NCI-H524 (cell line): ENCODE measurements around the gene DTX3.
"Not testable (repeated sequence)": the region's sequence is repeated elsewhere in the genome, so short reads cannot be mapped to it uniquely, and the experiment has no call there.

ENCODE experiments used
- DNase-seq, 2 experiments: peaks; one replicate each; lab custom pipeline; 2025; lab: John Stamatoyannopoulos, UW

Gene DTX3, protein sequence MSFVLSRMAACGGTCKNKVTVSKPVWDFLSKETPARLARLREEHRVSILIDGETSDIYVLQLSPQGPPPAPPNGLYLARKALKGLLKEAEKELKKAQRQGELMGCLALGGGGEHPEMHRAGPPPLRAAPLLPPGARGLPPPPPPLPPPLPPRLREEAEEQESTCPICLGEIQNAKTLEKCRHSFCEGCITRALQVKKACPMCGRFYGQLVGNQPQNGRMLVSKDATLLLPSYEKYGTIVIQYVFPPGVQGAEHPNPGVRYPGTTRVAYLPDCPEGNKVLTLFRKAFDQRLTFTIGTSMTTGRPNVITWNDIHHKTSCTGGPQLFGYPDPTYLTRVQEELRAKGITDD

DNA sequence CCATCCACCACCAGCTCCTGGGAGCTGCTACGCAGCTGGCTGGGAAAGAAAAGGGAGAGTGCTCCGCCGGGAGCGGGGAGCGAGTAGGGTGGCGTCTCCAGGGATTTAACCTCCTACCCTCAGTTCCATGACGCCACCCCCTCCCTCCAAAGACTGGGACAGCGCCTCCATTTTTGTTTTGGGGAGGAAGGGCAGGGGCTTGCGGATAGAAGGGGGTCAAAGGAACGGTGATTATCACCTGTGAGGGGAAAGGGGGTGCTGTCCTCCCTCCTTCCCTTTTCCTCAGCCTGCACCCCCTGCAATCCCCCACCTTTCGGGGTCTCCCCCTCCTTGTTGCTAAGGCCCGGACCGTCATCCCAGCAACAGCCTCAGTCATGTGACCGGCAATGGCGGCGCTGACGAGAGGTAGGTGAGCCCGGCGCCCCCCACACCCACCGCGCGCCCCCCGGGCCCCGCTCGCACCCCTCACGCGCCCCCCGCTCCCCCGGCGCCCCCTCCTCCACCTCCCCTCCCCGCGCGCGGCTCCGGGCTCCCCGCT, at the start of gene DTX3:
TSS of gene DTX3 (plus strand) at position 371 of the 538 bp plus-strand sequence. CDS start 1,694 bp downstream, outside the sequence.
- DNase-seq, result no peak

- peak; percentile 94 to 97 for DNase-seq
These were observed 49.7 kb upstream of the DTX3 start for GRCh38 chr12:57554897-57555296.

DNA sequence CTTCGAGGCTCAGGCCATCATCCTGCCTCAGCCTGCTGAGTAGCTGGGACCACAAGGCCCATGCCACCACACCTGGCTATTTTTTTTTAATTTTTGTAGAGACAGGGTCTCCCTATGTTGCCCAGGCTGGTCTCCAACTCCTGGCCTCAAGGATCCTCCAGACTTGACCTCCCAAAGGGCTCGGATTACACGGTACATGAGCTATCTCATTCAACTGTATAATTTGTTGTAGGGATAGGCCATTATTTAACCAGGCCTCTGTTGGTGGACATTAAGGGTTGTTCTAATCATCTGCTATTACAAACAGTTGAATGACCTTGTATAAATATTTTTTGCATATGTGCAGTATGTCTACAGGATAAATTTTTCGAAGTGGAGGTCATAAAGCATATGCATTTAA, 45.8 kb upstream of the DTX3 start:
- no peak for DNase-seq

- no peak for DNase-seq
These were observed 44.1 kb upstream of the DTX3 start for GRCh38 chr12:57560516-57560915.

DNA sequence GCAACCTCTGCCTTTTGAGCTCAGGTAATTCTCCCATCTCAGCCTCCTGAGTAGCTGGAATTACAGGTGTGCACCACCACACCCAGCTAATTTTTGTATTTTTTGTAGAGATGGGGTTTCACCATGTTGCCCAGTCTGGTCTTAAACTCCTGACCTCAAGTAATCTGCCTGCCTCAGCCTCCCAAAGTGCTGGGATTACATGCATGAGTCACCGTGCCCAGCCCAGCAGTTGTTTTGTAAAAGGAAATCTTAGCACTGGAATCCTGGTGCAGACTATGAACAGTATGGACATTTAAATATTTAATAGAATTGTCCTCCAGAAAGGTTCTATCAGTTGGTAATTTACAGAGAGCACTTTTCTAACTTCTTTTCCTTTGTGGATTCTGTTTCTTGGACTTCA, 43.5 kb upstream of the DTX3 start:
- not testable (repeated sequence) for DNase-seq

DNA sequence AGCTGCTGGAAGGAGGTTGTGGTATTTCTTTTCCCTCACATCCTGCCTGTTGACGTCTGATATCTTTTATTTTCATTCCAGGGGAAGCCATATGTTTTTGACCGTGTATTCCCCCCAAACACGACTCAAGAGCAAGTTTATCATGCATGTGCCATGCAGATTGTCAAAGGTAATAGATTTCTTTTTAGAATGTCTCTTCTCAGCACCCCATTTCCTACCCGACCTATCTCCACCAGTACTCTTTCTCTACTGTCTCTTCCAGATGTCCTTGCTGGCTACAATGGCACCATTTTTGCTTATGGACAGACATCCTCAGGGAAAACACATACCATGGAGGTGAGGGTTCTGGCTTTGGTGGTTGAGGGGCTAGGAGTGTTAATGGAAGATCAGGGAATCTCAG, 41.3 kb upstream of the DTX3 start:
- no peak for DNase-seq

- no peak for DNase-seq
These were observed 40.4 kb upstream of the DTX3 start for GRCh38 chr12:57564178-57564740.

- no peak for DNase-seq
These were observed 35.8 kb upstream of the DTX3 start for GRCh38 chr12:57568838-57569237.

DNA sequence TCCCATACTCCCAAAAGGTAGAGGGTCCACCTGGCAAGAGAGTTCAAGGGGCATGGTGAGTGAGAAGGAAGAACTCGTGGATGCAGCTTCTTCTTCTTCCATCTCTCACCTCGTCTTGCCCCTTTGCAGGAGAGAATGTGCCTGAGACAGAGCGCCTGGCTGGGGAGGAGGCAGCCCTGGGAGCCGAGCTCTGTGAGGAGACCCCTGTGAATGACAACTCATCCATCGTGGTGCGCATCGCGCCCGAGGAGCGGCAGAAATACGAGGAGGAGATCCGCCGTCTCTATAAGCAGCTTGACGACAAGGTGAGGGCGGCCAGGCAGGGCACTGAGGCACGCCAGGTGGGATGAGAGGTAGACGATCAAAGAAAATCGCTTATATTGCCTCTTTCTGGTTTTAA, 34.8 kb upstream of the DTX3 start:
- DNase-seq, result no peak

DNA sequence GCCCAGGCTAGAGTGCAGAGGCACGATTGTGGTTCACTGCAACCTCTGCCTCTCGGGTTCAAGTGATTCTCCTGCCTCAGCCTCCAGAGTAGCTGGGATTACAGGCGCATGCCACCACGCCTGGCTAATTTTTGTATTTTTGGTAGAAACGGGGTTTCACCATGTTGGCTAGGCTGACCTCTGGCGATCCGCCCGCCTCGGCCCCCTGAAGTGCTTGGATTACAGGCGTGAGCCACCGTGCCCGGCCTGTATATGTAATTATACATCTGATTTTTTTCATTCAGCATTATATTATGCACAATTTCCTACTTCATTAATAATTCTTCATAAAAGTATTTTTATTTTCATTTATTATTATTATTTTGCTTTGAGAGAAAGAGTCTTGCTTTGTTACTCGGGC, 34.2 kb upstream of the DTX3 start:
- DNase-seq, result not testable (repeated sequence)

DNA sequence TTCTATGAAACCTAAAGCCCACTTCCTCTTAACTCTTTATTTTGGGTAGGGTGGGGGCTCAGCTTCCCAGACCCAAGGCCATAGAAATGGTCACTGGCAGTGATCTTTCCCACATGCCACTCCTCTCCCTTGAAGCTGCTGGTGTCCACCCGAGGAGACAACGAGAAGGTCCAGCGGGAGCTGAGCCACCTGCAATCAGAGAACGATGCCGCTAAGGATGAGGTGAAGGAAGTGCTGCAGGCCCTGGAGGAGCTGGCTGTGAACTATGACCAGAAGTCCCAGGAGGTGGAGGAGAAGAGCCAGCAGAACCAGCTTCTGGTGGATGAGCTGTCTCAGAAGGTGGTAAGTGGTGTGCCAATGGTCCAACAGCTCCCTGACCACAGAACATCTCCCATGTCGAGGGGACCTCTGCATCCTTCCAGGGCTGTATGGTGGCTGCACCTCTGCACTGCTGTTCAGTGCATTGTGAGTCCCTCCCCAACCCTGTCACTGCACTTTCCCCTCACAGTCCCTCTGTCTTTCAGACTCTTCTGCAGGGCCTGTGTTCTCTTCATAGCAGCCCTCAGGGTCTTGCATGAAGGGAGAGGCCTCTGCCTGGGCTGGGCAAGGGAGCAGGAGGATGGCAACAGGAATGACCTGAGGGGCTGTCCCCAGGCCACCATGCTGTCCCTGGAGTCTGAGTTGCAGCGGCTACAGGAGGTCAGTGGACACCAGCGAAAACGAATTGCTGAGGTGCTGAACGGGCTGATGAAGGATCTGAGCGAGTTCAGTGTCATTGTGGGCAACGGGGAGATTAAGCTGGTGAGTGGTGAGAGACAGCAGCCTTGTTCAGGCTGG, 32.5 kb upstream of the DTX3 start:
- no peak for DNase-seq

DNA sequence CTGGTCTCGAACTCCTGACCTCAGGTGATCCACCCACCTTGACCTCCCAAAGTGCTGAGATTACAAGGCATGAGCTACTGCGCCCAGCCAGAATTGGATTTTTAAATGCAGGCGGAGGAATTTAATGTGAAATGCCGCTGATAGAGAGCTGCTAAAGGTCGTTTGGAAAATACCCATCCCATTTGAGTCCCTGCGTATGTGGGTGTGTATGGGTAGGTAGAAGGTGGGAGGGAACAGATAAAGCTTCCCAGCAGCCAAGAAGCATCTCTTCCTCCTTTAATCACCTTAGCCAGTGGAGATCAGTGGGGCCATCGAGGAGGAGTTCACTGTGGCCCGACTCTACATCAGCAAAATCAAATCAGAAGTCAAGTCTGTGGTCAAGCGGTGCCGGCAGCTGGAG, 29.8 kb upstream of the DTX3 start:
- no peak for DNase-seq

DNA sequence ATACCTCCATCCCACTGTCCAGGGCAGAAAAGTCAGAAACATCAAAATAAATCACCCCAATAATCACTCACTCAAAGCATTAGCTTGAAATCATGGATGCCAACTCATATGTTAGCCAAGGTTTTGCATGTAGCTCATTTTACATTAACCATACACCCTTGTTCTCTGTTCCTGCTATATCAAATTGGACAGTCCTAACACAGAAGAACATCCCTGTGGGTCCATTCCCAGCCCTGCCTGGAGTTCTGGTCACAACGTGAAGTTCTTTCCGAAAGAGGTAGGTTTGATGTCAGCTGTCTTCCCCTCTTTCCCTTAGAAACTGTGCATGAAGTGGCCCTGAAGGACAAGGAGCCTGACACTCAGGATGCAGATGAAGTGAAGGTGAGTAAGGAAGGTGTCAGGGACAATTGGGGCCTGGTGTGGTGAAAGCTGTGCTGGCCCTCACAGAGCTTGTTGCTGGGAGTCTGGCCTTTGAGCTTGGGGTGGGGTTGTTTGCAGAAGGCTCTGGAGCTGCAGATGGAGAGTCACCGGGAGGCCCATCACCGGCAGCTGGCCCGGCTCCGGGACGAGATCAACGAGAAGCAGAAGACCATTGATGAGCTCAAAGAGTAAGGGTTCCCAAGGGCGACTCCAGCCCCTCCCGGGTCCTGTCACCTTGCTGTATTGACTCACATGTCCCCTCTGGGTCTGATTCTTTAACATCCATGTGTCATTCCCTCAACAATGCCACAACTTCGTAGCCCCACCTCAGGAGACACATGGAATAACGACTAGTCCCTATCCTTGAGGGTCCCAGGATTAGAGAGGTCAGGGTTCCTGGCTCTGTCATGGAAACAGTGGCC, 28.6 kb upstream of the DTX3 start:
- no peak for DNase-seq

GRCh38 chr12:57576613-57577160, 27.9 kb upstream of the DTX3 start:
- no peak for DNase-seq

DNA sequence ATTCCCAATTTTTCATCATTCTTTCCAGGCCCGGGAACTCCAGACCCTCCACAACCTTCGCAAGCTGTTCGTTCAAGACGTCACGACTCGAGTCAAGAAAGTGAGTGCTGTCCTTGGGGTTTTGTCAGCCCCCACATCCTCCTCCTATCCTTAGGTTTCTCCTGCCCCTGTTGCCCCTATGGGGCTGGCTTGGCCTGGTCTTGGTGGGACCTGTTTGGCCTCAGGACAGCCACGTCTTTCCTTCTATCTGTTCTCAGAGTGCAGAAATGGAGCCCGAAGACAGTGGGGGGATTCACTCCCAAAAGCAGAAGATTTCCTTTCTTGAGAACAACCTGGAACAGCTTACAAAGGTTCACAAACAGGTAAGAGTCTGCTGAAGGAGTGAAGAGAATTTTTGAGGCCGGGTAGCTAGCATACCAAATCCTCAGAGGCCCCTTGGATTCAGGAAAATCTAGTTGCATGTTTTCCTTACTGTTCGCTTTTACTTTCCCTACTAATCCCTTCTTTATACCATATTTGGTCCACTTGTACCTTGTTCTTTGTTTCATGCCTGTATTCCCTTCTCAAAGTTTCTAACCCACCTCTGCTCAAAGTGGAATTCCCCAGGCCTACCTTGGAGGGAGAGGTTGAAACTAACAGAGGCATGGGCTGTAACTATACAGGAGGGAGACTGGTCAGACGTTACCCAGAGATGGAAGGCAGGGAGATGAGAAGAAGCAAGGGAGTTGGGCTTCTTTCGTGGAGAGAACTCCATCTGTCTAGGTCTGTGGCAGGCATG, 26.5 kb upstream of the DTX3 start:
- DNase-seq, result no peak

- no peak for DNase-seq
These were observed 25.6 kb upstream of the DTX3 start for GRCh38 chr12:57579011-57579410.

- no peak for DNase-seq
These were observed 24.8 kb upstream of the DTX3 start for GRCh38 chr12:57579677-57580465.

- DNase-seq, result no peak
These were observed 24.2 kb upstream of the DTX3 start for GRCh38 chr12:57580466-57580795.

DNA sequence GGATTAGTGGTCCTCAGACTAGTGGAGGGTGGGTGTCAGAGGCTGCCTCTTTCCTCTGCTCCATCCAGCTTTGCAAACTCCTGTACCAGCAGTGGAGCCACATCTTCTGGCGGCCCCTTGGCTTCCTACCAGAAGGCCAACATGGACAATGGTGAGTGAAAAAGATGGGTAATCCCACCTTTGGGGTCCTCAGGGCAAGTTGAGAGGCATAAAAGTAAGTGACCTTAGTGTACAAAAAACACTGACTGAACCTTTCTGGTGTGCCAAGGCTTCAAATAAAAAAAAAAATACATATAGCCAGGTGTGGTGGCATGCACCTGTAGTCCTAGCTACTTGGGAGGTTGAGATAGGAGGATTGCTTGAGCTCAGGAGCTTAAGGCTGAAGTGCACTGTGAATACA, 22.8 kb upstream of the DTX3 start:
- DNase-seq, result no peak

GRCh38 chr12:57582440-57582839, 22.2 kb upstream of the DTX3 start:
- no peak for DNase-seq
